Thymus (tissue), 11 donors: ENCODE data around the gene TRPM6. TPM values are rescaled to one million over a fixed set of nuclear protein-coding genes. Genes with fewer than 3 reads are reported as not detected.

Experiments used
- DNase-seq, 9 donors: peaks; one replicate each; pipeline ENCODE4 v3.0.0-alpha.2; 2013; ENCODE audit warnings: low spot score in 9 of 9, low read depth in 6 of 9, missing footprints in 1 of 9
- H3K27ac ChIP-seq, 2 donors: one replicate each; pipeline ENCODE4 v1.5.1; 2013; ENCODE audit warnings: control low read depth in 1 of 2, low read depth in 1 of 2, low read length in 1 of 2, mild to moderate bottlenecking in 1 of 2, moderate library complexity in 1 of 2
- H3K27me3 ChIP-seq, 2 donors: one replicate each; pipeline ENCODE4 v1.5.1; 2013; ENCODE audit warnings: low read length in 1 of 2; ENCODE audit not compliant: control insufficient read depth in 2 of 2, insufficient read depth in 1 of 2
- H3K36me3 ChIP-seq, 2 donors: one replicate each; pipeline ENCODE4 v1.5.1; 2013; ENCODE audit warnings: low read length in 1 of 2, mild to moderate bottlenecking in 1 of 2, moderate library complexity in 1 of 2; ENCODE audit not compliant: control insufficient read depth in 2 of 2, insufficient read depth in 2 of 2
- H3K4me1 ChIP-seq, 2 donors: one replicate each; pipeline ENCODE4 v1.5.1; 2013; ENCODE audit warnings: low read length in 2 of 2; ENCODE audit not compliant: control insufficient read depth in 2 of 2, insufficient read depth in 2 of 2
- H3K4me3 ChIP-seq, 2 donors: one replicate each; pipeline ENCODE4 v1.5.1; 2013; ENCODE audit warnings: low read length in 2 of 2, control low read depth in 1 of 2, mild to moderate bottlenecking in 1 of 2
- H3K9me3 ChIP-seq, 2 donors: one replicate each; pipeline ENCODE4 v1.5.1; 2013; ENCODE audit warnings: low read length in 1 of 2, mild to moderate bottlenecking in 1 of 2; ENCODE audit not compliant: control insufficient read depth in 2 of 2, insufficient read depth in 1 of 2
- WGBS: extraction: QIAGEN DNeasy Blood & Tissue Kit; methylation state at CpG from one replicate; pipeline ENCODE4 v1.1.7; 2013; 5-methylcytosine and 5-hydroxymethylcytosine counted together
- polyA plus RNA-seq: library from polyadenylated mRNA; stranded (reverse); fragments of 200-250 nt; gene quantifications from one replicate; pipeline ENCODE4 v1.2.3, GENCODE V29; 2013
- total RNA-seq: library from RNA; stranded (reverse); fragments of 120-200 nt; gene quantifications from one replicate; pipeline ENCODE4 v1.2.4, GENCODE V29; 2013
- donor health status: healthy.

Gene TRPM6
- total and polyA plus RNA-seq, 2 donors, result 0.47 to 0.87 TPM

DNA sequence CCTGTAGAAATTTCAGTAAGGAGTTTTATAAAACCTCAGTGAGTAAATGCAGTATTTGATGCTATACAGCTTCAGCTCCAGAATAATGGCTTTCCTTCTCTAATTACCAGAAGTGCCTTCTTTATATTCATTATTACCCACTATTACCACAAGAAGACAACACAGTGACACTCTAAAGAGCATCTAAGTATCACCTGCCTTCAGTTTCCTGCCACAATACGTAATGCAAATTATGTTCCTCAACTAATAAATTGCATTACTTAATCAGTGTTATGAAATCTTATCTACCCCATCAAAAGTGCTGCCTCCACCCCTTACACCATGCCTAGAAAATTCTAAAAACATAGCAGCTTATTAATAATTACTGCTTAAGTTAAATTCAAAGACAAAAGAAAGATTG, 91.9 kb downstream of the TRPM6 start:
- no peaks in the 10 kb centered on the region for H3K9me3 ChIP-seq
- H3K27ac ChIP-seq, result no peak overlapping the region
- H3K4me1 ChIP-seq, result no peaks in the 10 kb centered on the region
- H3K27me3 ChIP-seq, result no peaks in the 10 kb centered on the region
- WGBS, result 60% methylated on average over 1 of the region's 1 CpG
- no peaks in the 10 kb centered on the region for H3K36me3 ChIP-seq
- H3K4me3 ChIP-seq, result no peak overlapping the region
- DNase-seq, result no peak

DNA sequence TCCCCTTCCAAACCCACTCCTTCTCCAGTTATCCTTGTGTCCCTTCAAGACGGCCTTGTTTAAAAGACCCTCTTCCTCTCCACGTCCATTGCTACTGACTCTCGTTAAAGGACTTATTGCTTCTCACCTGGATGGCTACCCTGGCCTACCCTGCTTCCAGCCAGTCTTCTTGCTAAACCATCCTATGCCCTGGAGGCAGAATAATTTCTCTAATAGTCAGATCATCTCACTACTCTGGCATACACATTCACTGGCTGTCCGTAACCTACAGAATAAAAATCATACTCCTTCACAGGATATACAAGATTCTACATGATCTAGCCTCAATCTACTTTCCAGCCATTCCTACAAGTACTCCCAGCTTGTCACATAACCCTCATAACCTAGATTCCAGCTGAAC, 92.6 kb downstream of the TRPM6 start:
- DNase-seq, result no peak
- Histone ChIP-seq H3K9me3 (no peaks in the 10 kb centered on the region), H3K27me3 (no peaks in the 10 kb centered on the region), H3K4me3 (no peak overlapping the region), H3K27ac (no peak overlapping the region), H3K4me1 (no peaks in the 10 kb centered on the region), H3K36me3 (no peaks in the 10 kb centered on the region)
- 96% methylated on average over 4 of the region's 4 CpGs for WGBS

DNA sequence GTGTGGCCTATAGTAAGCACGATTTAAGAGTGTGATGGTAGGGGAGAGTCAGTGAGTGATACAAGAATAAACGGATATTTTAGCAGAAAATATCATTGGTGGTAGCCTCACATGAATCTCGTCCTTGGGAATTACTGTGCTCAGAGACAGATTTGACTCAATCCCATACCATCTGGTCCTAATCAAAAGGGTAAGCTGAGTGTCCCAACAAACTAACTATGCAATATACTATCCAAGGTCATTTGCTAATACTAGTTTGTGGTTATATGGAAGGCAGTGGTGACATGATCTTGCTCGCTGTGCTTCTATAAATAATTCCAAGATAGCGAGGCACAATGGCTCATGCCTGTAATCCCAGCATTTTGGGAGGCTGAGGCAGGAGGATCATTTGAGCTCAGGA, 103.2 kb downstream of the TRPM6 start:
- H3K27ac ChIP-seq, result no peak overlapping the region
- no peaks in the 10 kb centered on the region for H3K36me3 ChIP-seq
- H3K4me3 ChIP-seq, result no peak overlapping the region
- DNase-seq, result no peak
- H3K9me3 ChIP-seq, result no peaks in the 10 kb centered on the region
- WGBS, result 94% methylated on average over 5 of the region's 5 CpGs
- no peaks in the 10 kb centered on the region for H3K4me1 ChIP-seq
- H3K27me3 ChIP-seq, result no peaks in the 10 kb centered on the region

DNA sequence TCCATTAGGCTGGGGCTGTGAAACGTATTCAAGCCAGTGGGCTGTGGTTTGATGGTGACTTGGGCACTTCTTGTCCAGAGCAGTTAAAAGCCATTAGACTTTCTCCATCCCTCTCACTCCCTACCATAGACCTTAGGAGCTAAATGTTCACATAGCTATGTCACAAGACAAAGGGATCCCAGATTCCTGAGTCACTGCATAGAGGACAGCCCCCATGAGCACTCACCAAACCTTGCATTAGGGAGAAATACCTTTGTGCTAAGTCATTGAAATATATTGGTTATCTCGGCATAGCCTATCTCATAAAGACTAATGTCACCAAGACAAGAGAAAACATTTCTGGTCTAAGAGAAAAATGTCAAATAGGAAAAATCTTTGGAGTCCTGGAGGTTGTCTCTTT, 104.3 kb downstream of the TRPM6 start:
- no peaks in the 10 kb centered on the region for H3K9me3 ChIP-seq
- DNase-seq, result no peak
- 79% methylated on average over 2 of the region's 2 CpGs for WGBS

DNA sequence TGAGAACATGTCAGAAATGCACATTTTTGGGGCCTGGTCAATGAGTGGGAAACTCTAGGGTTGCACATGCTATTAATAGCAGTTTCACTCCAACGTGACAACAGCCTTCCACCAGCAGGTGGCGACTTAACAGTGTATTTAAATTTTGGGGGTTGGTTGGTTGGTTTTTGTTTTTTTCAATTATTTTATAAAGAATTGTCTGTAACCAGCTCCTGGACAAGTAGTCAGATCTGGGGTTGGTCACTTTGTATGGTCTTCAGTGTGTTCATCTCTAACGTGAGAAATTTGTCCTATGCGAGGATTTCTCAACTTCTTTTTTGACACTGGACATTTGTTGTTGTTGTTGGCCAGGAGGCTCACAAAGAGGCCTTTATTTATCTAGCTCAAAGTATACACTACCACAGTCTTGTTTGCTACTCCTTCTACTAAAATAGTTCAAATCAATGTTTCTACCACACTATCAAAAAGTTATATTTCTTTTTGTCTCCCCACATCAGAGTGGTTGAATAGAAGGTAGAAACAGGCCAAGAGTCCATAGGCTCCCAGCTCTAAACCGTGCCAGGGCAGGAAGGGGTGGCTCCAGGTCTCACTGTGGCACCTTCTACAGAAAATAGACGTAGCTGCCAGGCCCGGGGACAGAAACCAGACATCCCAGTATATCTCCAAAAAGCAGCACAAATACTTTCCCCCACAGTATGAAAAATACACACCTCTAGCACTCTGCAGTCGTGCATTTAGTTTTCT, 110.4 kb downstream of the TRPM6 start:
- H3K9me3 ChIP-seq, result no peaks in the 10 kb centered on the region
- WGBS, result 54% methylated on average over 8 of the region's 8 CpGs
- H3K27me3 ChIP-seq, result no peaks in the 10 kb centered on the region
- H3K36me3 ChIP-seq, result no peaks in the 10 kb centered on the region
- no peak overlapping the region for H3K27ac ChIP-seq
- H3K4me1 ChIP-seq, result no peaks in the 10 kb centered on the region
- no peak overlapping the region for H3K4me3 ChIP-seq
- DNase-seq, result peak in 8 of 9 donors; percentile 22 to 69 (median 46)

More for the DNA sequence above, 104.3 kb downstream of the TRPM6 start:
- Histone ChIP-seq H3K4me3 (no peak overlapping the region), H3K27me3 (no peaks in the 10 kb centered on the region), H3K27ac (no peak overlapping the region), H3K36me3 (no peaks in the 10 kb centered on the region), H3K4me1 (no peaks in the 10 kb centered on the region)

DNA sequence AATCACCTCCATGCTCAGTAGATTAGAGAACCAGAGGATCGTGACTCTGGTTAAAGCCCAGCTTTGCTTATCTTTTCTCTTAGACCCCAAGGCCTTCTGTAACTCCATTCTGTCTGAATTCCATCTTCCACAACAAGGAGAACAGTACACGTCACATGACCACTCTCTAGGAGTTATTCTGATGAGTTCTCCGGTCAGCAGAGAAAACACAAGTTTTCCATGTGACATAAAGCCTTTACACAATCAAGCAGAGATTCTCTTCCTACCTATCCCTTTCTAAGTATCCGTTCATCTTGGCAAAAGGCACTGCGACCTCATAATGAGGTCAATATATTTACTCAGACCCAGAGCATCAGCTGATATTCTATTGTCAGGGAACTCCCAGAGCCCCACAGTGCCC, 112.3 kb downstream of the TRPM6 start:
- WGBS, result 96% methylated on average over 5 of the region's 5 CpGs
- no peaks in the 10 kb centered on the region for H3K9me3 ChIP-seq
- H3K27ac ChIP-seq, result no peak overlapping the region
- no peaks in the 10 kb centered on the region for H3K27me3 ChIP-seq
- DNase-seq, result no peak
- H3K4me1 ChIP-seq, result no peaks in the 10 kb centered on the region
- no peak overlapping the region for H3K4me3 ChIP-seq
- no peaks in the 10 kb centered on the region for H3K36me3 ChIP-seq

DNA sequence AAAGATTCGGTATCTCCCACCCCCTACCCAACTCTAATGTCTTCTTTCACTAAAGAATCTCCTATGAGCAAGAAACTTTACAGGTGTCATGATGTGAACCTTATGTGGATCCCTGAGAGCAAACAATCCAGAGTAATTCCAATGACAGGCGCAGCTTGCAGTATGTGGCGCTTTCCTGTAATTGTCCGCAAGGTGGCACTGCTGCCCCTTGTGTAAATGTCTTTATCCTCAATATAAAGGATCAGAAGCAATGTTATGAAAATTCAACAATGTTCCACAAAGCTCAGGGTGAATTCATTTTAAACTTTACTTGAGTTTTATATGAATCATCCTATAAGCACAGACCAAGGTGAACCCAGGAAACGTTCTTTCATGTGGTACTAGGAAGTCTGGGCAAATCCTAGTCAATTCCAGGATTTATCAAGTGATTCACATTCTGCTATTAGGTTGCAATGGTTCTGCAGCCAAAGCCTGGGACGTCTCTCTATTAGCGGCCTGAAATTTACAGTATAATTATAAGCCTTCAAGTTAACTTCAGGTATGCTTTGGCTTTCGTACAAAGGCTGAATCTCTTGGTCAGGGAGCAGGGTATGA, 113.7 kb downstream of the TRPM6 start:
- no peaks in the 10 kb centered on the region for H3K36me3 ChIP-seq
- 42% methylated on average over 8 of the region's 8 CpGs for WGBS
- no peaks in the 10 kb centered on the region for H3K9me3 ChIP-seq
- H3K4me1 ChIP-seq, result no peaks in the 10 kb centered on the region
- no peak overlapping the region for H3K4me3 ChIP-seq
- H3K27me3 ChIP-seq, result no peaks in the 10 kb centered on the region
- DNase-seq, result peak; percentile 30 to 81 (median 57)
- no peak overlapping the region for H3K27ac ChIP-seq

DNA sequence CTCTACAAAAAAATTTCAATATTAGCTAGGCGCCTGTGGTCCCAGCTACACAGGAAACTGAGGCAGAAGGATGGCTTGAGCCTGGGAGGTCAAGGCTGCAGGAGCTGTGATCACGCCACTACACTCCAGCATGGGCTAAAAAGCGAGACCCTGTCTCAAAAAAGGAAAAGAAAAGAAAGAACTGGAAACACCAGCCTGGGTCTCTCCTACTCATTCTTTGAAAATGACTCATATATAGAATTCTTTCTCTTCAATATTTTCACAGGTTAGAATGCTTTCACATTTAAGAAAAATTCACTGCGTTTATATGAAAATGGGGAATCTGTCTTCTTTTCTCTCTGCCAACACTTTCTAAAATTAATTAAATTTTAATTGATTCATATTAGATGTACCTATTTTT, 115.6 kb downstream of the TRPM6 start:
- no peaks in the 10 kb centered on the region for H3K36me3 ChIP-seq
- 93% methylated on average over 4 of the region's 4 CpGs for WGBS

DNA sequence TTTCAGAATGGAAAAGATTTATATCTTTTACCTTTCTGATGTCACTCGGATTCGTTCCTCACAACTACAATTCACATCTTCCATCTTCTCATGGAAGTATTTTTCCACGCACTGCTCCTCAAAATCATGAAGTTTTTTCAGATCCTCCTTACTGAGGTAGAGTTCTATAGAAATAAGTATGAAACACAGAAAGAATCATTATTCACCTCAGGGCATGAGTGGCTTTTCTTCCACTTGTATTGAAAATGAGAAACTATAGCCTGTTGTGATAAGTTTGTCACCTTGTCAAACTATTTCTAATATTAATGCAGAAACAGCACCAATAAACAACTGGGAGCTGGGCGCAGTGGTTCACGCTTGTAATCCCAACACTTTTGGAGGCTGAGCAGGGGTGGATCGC, 116.0 kb downstream of the TRPM6 start:
- DNase-seq, result no peak
- no peak overlapping the region for H3K4me3 ChIP-seq
- H3K36me3 ChIP-seq, result no peaks in the 10 kb centered on the region
- WGBS, result 96% methylated on average over 6 of the region's 6 CpGs
- H3K9me3 ChIP-seq, result no peaks in the 10 kb centered on the region
- no peaks in the 10 kb centered on the region for H3K27me3 ChIP-seq
- no peak overlapping the region for H3K27ac ChIP-seq
- no peaks in the 10 kb centered on the region for H3K4me1 ChIP-seq

More for the DNA sequence above, 115.6 kb downstream of the TRPM6 start:
- Histone ChIP-seq H3K9me3 (no peaks in the 10 kb centered on the region), H3K4me3 (no peak overlapping the region), H3K4me1 (no peaks in the 10 kb centered on the region), H3K27ac (no peak overlapping the region), H3K27me3 (no peaks in the 10 kb centered on the region)
- DNase-seq, result no peak
